GM12878 (cell line): ENCODE measurements around the gene PPCS. TPM values are rescaled to one million over a fixed set of nuclear protein-coding genes. Genes with fewer than 3 reads are reported as not detected.

Source experiments
- ATAC-seq: fragments of 200-7000 bp; cut with Tn5 transposase; 3 replicates; pipeline ENCODE4 v1.9.1; 2020; ENCODE audit warnings: mild to moderate bottlenecking, moderate library complexity
- BruUV-seq: library from RNA; stranded (reverse); fragments of 400-500 nt; replicated peaks from 2 replicates; lab custom pipeline; 2021; lab: Mats Ljungman, UMichigan
- CTCF ChIA-PET: fragments of 300-600 bp; sonication (Branson Sonifier 250); formaldehyde crosslinking; extraction: SDS; loops from one replicate; lab custom pipeline; 2021; ENCODE audit warnings: inconsistent platforms; lab: Yijun Ruan, JAX
- POLR2A ChIA-PET: fragments of 350-600 bp; formaldehyde crosslinking; extraction: SDS; loops from one replicate; lab custom pipeline; 2021; ENCODE audit warnings: inconsistent platforms; lab: Charles Lee
- RAD21 ChIA-PET: fragments of 300-600 bp; sonication (Branson Sonifier 250); formaldehyde crosslinking; loops from one replicate; lab custom pipeline; 2023; ENCODE audit warnings: antibody characterized with exemption; ENCODE audit not compliant: unreplicated experiment; lab: Charles Lee
- SMC1A ChIA-PET: fragments of 300-600 bp; sonication (Branson Sonifier 250); formaldehyde crosslinking; loops from one replicate; lab custom pipeline; 2023; ENCODE audit not compliant: unreplicated experiment, uncharacterized antibody; lab: Charles Lee
- DNase-seq: peaks from one replicate; pipeline ENCODE4 v3.0.0-alpha.2; 2011; ENCODE audit warnings: low read depth, low spot score
- FAIRE-seq: peaks from 3 replicates; lab custom pipeline; 2011; peaks lifted over from hg19 to GRCh38; lab: Jason Lieb, UNC
- H2AFZ ChIP-seq: 2 replicates; pipeline ENCODE4 v1.6.0; 2011; ENCODE audit warnings: low read depth, low read length, control low read depth; ENCODE audit not compliant: control insufficient read depth
- H3K27ac ChIP-seq: 2 replicates; pipeline ENCODE4 v1.5.1; 2011; ENCODE audit warnings: control low read depth; ENCODE audit not compliant: control insufficient read depth, insufficient read depth
- H3K27me3 ChIP-seq, 2 experiments: replicated peaks in 1 of 2; 2 replicates each; pipeline versions ENCODE4 v1.6.0 to v1.6.1; 2011; ENCODE audit warnings: low read length in 1 of 2; ENCODE audit not compliant: control insufficient read depth in 2 of 2, insufficient read depth in 2 of 2
- H3K36me3 ChIP-seq, 2 experiments: 2 replicates each; pipeline ENCODE4 v1.5.1; 2011; ENCODE audit warnings: low read length in 1 of 2; ENCODE audit not compliant: control insufficient read depth in 2 of 2, insufficient read depth in 2 of 2
- H3K4me1 ChIP-seq: 2 replicates; pipeline ENCODE4 v1.6.1; 2011; ENCODE audit warnings: mild to moderate bottlenecking, low read length, moderate library complexity, mixed read lengths; ENCODE audit not compliant: control insufficient read depth, insufficient read depth
- H3K4me2 ChIP-seq: 2 replicates; pipeline ENCODE4 v1.6.0; 2011; ENCODE audit warnings: control low read depth; ENCODE audit not compliant: control insufficient read depth, insufficient read depth
- H3K4me3 ChIP-seq: fragments of 200-600 bp; sonication (generic); 2 replicates; pipeline ENCODE4 v1.5.1; 2016
- H3K79me2 ChIP-seq: 2 replicates; pipeline ENCODE4 v1.6.0; 2011; ENCODE audit warnings: low read length; ENCODE audit not compliant: control insufficient read depth, insufficient read depth
- H3K9ac ChIP-seq: 2 replicates; pipeline ENCODE4 v1.8.0; 2011; ENCODE audit warnings: low read length, control low read depth, mixed read lengths; ENCODE audit not compliant: control insufficient read depth, insufficient read depth
- H3K9me3 ChIP-seq: replicated peaks from 3 replicates; pipeline ENCODE4 v1.5.1; 2011; ENCODE audit warnings: mild to moderate bottlenecking, low read length; ENCODE audit not compliant: control insufficient read depth, insufficient read depth
- H4K20me1 ChIP-seq: 2 replicates; pipeline ENCODE4 v1.6.0; 2011; ENCODE audit not compliant: control insufficient read depth, insufficient read depth
- GABPA ChIP-seq: IDR thresholded peaks from 2 replicates; pipeline ENCODE4 v1.6.1; 2014; ENCODE audit warnings: antibody characterized with exemption, low read depth, mild to moderate bottlenecking, inconsistent platforms
- HDAC2 ChIP-seq: fragments of 200-600 bp; sonication (generic); IDR thresholded peaks from 2 replicates; pipeline ENCODE4 v1.6.1; 2017
- MYC ChIP-seq: IDR thresholded peaks from 2 replicates; pipeline ENCODE4 v1.6.1; 2011; ENCODE audit warnings: mild to moderate bottlenecking, low read length, moderate library complexity, inconsistent platforms; ENCODE audit not compliant: insufficient read depth, insufficient replicate concordance, insufficient read length, severe bottlenecking
- NFYA ChIP-seq: IDR thresholded peaks from 2 replicates; pipeline ENCODE4 v1.6.1; 2011; ENCODE audit warnings: low read depth, mild to moderate bottlenecking, low read length, improper control_type of control experiment, borderline replicate concordance
- POLR2AphosphoS2 ChIP-seq: IDR thresholded peaks from 2 replicates; pipeline ENCODE4 v1.6.1; 2011; ENCODE audit warnings: low read depth, mild to moderate bottlenecking, low read length, improper control_type of control experiment, moderate library complexity
- RCOR1 ChIP-seq: conservative IDR thresholded peaks from 2 replicates; pipeline ENCODE4 v1.6.1; 2012; ENCODE audit warnings: low read depth, low read length, improper control_type of control experiment
- SKIL ChIP-seq: fragments of 450-650 bp; IDR thresholded peaks from 2 replicates; pipeline ENCODE4 v1.6.1; 2017; ENCODE audit warnings: mild to moderate bottlenecking, low read depth, inconsistent platforms; ENCODE audit not compliant: poor library complexity, severe bottlenecking
- SREBF1 ChIP-seq: IDR thresholded peaks from 2 replicates; pipeline ENCODE4 v1.6.1; 2012; ENCODE audit warnings: mild to moderate bottlenecking, low read length
- ZNF24 ChIP-seq: fragments of 450-650 bp; IDR thresholded peaks from 2 replicates; pipeline ENCODE4 v1.6.1; 2017; ENCODE audit warnings: antibody characterized with exemption, mild to moderate bottlenecking
- WGBS: methylation state at CpG from one replicate; pipeline ENCODE4 v1.1.6; 2016; ENCODE audit warnings: low lambda C conversion rate; ENCODE audit not compliant: insufficient replicate concordance, insufficient coverage; ENCODE audit errors: missing lambda C conversion rate; 5-methylcytosine and 5-hydroxymethylcytosine counted together
- in situ Hi-C: fragments of 300-500 bp; cut with MboI; formaldehyde crosslinking; loops from 9 replicates; pipeline ENCODE4 v1.14.3; 2018; ENCODE audit warnings: mixed read lengths
- intact Hi-C: fragments of 100-400 bp; cut with micrococcal nuclease; formaldehyde crosslinking; loops from one replicate; pipeline ENCODE4 v1.14.2; 2022; ENCODE audit not compliant: unreplicated experiment
- polyA plus RNA-seq, 11 experiments: library from polyadenylated mRNA; depleted of rRNA in 4 of 11; unstranded in 6 of 11; stranded (reverse) in 5 of 11; fragments of >200 nt; fragmentation: Nextera tagmentation in 4 of 11; fragmentation: Illumina TruSeq in 1 of 11; extraction: Ambion mirVana in 4 of 11; extraction: Trizol in 1 of 11; gene quantifications; 1 replicate in 1 of 11; 2 replicates in 10 of 11; pipeline versions ENCODE4 v1.2.1 to v1.2.3, GENCODE V29; 2011 to 2016; ENCODE audit warnings: inconsistent platforms in 2 of 11, missing spikeins in 2 of 11, low read depth in 1 of 11
- total RNA-seq, 4 experiments: library from RNA; depleted of rRNA in 3 of 4; stranded (reverse); fragments of >200 nt in 3 of 4; fragmentation: Illumina TruSeq in 1 of 4; extraction: Trizol in 1 of 4; gene quantifications; 2 replicates each; pipeline versions ENCODE4 v1.2.1 to v1.2.3, GENCODE V29; 2013 to 2021
- TF ChIP-seq, protein P1 (sequence below): IDR thresholded peaks from 2 replicates; pipeline ENCODE4 v1.6.1; 2012; ENCODE audit warnings: low read length, inconsistent platforms

The PPCS gene
- total and polyA plus RNA-seq, 10 of the 15 experiments (the other 5 are each of a cell fraction or from before 2014, with no cell fraction given) = 35.6 to 79.4 (median 51.9) TPM

DNA sequence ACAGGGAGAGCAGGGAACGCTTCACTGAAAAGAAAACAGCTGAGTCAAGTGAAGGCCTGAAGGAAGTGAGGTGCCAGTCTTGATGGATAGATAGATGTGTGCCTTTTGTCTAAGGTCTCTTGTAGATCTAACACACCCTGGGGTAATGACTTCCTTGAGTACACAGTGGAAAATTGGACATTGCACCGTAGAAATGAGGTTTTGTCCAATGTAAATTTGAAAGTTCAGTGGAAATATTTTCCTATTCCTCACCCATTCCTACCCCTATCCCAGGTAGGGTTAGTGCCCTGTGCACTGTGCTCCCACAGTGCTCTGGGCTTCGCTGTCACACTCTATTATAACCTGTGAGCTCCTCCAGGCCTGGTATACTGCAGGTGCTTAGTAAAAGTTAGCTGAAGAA is 24.8 kb upstream of the PPCS start:
- Histone ChIP-seq H3K9ac (no peak overlapping the region), H3K4me3 (no peak overlapping the region), H3K27me3 (no peaks in the 10 kb centered on the region), H2AFZ (no peak overlapping the region), H4K20me1 (peaks cover 3% of the 10 kb centered on the region; the same call in 1 of the 2 replicates), H3K36me3 (no peaks in the 10 kb centered on the region), H3K4me2 (no peak overlapping the region), H3K9me3 (no peaks in the 10 kb centered on the region), H3K4me1 (no peaks in the 10 kb centered on the region), H3K27ac (no peak overlapping the region), H3K79me2 (no peaks in the 10 kb centered on the region)
- ChIA-PET RAD21 (no interaction called here), SMC1A (no interaction called here), CTCF (no interaction called here), POLR2A (no interaction called here)
- 31% methylated on average over 3 of the region's 3 CpGs for WGBS
- no TSS peak for BruUV-seq
- DNase-seq (no peak), ATAC-seq (no peak), FAIRE-seq (no peak)
- in situ Hi-C loops = no loop called here
- intact Hi-C loops = no loop called here
- TF ChIP-seq RCOR1 = no peak
- no peak for TF ChIP-seq SREBF1
- no peak for TF ChIP-seq HDAC2
- TF ChIP-seq, protein P1, sequence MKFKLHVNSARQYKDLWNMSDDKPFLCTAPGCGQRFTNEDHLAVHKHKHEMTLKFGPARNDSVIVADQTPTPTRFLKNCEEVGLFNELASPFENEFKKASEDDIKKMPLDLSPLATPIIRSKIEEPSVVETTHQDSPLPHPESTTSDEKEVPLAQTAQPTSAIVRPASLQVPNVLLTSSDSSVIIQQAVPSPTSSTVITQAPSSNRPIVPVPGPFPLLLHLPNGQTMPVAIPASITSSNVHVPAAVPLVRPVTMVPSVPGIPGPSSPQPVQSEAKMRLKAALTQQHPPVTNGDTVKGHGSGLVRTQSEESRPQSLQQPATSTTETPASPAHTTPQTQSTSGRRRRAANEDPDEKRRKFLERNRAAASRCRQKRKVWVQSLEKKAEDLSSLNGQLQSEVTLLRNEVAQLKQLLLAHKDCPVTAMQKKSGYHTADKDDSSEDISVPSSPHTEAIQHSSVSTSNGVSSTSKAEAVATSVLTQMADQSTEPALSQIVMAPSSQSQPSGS = no peak
- no peak for TF ChIP-seq MYC
- TF ChIP-seq SKIL = no peak
- no peak for TF ChIP-seq NFYA
- no peak for TF ChIP-seq GABPA
- TF ChIP-seq POLR2AphosphoS2 = no peak
- no peak for TF ChIP-seq ZNF24
